Measurements from ENCODE around the gene RNPEPL1.
"Not testable (repeated sequence)": the region's sequence is repeated elsewhere in the genome, so short reads cannot be mapped to it uniquely, and the experiment has no call there.

RNPEPL1 gene

DNA sequence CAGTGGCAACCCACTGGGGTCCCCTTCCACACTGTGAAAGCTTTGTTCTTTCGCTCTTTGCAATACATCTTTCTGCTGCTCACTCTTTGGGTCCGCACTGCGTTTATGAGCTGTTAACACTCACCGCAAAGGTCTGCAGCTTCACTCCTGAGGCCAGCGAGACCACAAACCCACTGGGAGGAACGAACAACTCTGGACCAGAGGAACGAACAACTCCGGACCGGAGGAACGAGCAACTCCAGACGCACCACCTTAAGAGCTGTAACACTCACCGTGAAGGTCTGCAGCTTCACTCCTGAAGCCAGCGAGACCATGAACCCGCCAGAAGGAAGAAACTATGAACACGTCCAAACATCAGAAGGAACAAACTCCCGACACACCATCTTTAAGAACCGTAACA lies 29.2 kb upstream of the RNPEPL1 start:
- not testable (repeated sequence) for DNase-seq (ENCODE audit: low read depth)

GRCh38 chr2:240539906-240540305 lies 28.4 kb upstream of the RNPEPL1 start:
- DNase-seq (ENCODE audit: low read depth) = no peak

GRCh38 chr2:240551288-240551687 lies 17.0 kb upstream of the RNPEPL1 start:
- no peak for DNase-seq (ENCODE audit: low read depth)

- no peak for DNase-seq (ENCODE audit: low read depth)
Observed at GRCh38 chr2:240551811-240552210, 16.5 kb upstream of the RNPEPL1 start.

DNA sequence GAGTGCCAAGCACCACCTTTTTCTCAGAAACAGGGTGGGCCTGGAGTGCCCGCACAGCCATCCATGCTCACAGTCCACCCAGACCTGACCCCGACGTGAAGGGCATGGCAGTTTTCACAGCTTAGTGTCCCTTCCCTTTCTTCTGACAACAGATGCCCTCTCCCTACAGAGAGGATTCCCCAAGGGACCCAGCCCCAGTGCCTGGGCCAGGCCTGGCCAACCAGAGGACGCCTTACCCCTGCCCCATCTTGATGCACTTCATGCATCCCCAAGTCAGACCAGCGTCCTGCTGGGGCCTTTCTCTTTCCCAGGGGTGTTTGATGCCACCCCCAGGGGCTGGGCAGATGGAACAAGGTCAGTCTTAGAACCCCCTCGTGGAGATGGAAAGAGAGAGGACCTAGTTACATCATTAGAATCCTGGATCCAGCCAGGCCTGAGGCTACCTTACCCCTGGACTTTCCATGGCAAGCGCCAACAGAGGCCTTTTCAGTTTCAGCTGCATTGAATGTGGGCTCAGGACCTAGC lies 14.3 kb upstream of the RNPEPL1 start:
- no peak for DNase-seq (ENCODE audit: low read depth)

GRCh38 chr2:240554767-240555493 lies 13.4 kb upstream of the RNPEPL1 start:
- DNase-seq (ENCODE audit: low read depth) = no peak

- no peak for DNase-seq (ENCODE audit: low read depth)
Observed at GRCh38 chr2:240555541-240556250, 12.6 kb upstream of the RNPEPL1 start.

DNA sequence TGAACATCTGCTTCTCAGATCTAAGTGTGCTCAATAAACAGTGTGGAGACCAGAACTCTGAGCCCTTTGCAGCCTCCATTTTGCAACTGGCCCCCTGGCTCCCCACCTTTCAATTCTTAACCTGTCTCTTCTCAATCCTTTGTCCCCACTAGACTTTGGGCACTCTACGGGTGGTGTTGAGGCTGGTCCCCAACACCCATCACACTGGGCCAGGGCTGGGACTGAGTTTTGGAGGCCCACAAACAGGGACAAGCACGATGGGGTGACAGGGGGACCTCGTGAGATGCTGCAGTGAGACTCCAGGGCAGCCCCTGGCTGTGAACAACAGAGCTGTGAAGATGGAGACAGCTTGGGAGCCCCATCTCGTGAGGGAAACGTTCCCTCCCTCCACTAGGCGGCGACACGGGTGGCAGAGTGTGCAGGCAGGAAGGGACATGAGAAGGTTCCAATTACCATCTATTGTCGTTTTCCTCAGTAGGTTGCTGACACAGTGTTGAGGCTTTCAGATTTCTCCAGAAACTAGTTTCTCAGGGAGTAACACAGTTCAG lies 11.7 kb upstream of the RNPEPL1 start:
- DNase-seq (ENCODE audit: low read depth) = peak; percentile 58

GRCh38 chr2:240557101-240557751 lies 11.1 kb upstream of the RNPEPL1 start:
- no peak for DNase-seq (ENCODE audit: low read depth)

- peak; percentile 56 for DNase-seq (ENCODE audit: low read depth)
Observed at GRCh38 chr2:240557808-240558207, 10.5 kb upstream of the RNPEPL1 start, which contains the start of gene ANKMY1. ANKMY1 (minus strand) TSS chr2:240557988; CDS start chr2:240557335, 653 bp downstream.

DNA sequence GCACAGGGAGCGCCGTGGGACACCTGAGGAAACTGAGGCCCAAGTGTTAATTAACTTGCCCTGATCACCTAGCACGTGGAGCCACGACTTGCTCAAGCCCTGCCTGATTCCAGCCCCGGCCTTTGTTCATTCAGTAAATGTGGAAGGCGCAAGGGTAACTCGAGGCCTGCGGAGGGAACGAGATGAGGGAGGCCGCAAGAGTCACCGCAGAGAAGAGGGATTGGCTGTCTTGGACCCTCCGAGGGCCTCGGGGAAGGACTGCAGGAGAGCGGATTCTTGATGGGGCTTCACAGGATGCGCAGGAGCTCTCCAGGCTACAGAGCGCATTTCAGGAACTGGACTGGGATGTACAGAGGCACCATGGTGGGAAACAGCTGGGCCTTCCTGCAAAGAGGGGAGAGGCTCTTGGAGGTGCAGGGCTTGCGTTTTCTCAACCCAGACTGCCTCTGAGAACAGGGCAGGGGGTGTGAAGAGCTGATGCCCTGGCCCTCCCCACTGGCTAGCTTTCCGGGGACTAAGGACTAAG lies 10.0 kb upstream of the RNPEPL1 start:
- no peak for DNase-seq (ENCODE audit: low read depth)

GRCh38 chr2:240559286-240559685 lies 9.0 kb upstream of the RNPEPL1 start:
- no peak for DNase-seq (ENCODE audit: low read depth)

DNA sequence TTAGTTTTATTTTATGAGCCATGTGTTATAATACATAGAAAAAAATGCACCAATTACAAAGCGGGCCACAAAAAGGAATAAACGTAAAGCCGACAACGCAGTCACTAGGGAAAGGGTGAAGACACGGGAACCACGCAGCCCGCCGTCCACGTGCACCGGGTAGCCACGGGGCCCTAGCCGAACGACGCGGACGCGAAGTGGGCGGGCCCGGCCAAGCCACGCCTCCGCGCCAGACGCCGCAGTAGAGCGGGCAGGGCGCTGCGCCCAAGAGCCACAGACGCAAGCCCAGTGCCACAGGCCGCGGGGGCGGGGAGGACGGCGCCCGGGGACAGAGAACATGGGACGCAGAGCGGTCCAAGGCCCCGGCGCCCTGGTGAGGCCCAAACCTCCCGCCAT lies 8.2 kb upstream of the RNPEPL1 start, which contains the start of gene DUSP28:
Gene DUSP28, plus strand, starts transcription at position 274 of the 396 bp plus-strand sequence. CDS start 328 bp downstream, outside the sequence.
- peak; percentile 87 for DNase-seq (ENCODE audit: low read depth)

DNA sequence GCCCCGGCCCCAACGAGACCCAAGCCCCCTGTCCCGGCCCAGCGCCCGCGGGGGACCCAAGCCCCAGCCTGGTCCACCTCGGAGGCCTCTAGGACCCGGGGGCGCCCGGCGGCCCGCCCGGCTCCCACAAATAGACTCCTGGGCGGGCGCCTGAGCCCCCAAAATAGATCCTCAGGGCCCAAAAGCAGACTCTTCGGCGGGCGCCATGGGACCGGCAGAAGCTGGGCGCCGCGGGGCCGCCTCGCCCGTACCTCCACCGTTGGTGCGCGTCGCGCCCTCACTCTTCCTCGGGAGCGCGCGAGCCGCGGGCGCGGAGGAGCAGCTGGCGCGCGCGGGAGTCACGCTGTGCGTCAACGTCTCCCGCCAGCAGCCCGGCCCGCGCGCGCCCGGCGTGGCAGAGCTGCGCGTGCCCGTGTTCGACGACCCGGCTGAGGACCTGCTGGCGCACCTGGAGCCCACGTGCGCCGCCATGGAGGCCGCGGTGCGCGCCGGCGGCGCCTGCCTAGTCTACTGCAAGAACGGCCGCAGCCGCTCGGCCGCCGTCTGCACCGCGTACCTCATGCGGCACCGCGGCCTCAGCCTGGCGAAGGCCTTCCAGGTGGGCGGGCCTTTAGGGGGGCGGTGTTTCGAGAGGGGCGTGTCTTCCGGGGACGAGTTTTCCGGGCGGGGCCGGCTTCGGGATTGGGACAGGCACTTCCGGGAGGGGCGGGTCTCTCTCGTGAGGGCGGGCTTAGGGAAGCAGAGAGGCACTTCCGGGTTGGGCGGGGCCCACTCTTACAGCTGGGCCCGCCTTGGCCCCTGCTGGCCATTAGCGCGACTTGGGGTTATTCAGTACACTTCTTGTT lies 7.6 kb upstream of the RNPEPL1 start:
- peak; percentile 99 for DNase-seq (ENCODE audit: low read depth)

DNA sequence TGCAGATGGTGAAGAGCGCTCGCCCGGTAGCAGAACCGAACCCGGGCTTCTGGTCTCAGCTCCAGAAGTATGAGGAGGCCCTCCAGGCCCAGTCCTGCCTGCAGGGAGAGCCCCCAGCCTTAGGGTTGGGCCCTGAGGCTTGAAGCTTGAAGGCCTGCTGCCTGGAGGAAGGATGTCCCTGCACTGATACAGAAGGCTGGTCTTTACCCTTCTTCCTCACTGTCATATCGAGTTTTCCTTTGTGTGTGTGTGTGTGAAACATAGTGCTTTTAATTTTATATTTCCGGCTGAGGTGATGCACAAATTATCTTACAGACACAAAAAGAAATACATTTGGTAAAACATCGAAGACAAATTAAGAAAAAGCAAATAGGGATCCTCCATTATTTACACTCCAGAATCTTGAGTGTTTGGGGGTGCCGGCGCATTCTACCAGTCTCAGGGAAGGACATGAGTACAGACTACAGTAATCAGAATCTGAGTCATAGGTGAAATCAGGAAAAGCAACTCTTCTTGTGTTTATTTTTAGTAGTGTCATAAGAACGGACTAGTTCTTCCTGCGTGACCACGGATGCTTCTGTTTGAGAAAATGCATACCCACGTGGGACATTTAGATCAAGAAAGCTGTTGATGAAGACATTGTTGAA lies 6.8 kb upstream of the RNPEPL1 start:
- DNase-seq (ENCODE audit: low read depth) = no peak

DNA sequence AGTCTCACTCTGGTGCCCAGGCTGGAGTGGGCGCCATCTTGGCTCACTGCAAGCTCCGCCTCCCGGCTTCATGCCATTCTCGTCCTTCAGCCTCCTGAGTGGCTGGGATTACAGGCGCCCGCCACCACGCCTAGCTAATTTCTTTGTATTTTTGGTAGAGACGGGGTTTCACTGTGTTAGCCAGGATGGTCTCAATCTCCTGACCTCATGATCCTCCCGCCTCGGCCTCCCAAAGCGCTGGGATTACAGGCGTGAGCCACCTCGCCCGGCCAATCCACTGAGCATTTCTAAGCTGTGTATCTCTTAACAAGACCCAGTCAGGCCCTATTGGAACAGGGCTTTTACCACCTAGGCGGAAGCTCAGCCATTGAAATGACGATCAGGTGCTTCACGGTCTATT lies 5.1 kb upstream of the RNPEPL1 start:
- DNase-seq (ENCODE audit: low read depth) = not testable (repeated sequence)

DNA sequence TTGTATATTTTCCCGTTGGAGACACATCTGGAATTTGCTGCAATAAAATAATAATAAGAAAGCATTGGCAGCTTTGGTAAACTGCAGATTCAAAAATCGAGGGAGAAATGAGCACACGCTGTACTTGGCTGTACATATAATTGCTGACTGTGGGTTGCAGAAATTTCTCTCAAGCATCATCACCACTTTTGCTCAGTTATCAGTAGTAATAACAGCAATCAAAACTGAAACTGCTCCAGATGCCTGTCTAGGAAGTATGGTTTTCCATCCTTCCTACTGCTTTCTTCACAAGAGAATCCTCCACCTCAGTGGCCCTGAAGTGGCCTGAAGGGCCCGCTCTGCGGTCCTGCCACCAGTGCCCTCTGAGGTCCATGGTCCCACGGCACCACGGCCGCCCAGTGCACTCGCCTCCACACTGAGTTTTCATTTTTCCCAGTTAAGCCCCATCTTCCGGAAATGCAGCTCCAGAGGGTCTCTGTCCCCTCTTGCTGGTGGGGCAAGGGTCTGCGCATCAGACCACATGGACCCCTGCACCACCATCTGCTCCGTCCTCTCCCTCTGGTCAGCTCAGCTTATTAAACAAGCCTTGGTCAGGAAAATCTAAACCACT lies 4.2 kb upstream of the RNPEPL1 start:
- no peak for DNase-seq (ENCODE audit: low read depth)

DNA sequence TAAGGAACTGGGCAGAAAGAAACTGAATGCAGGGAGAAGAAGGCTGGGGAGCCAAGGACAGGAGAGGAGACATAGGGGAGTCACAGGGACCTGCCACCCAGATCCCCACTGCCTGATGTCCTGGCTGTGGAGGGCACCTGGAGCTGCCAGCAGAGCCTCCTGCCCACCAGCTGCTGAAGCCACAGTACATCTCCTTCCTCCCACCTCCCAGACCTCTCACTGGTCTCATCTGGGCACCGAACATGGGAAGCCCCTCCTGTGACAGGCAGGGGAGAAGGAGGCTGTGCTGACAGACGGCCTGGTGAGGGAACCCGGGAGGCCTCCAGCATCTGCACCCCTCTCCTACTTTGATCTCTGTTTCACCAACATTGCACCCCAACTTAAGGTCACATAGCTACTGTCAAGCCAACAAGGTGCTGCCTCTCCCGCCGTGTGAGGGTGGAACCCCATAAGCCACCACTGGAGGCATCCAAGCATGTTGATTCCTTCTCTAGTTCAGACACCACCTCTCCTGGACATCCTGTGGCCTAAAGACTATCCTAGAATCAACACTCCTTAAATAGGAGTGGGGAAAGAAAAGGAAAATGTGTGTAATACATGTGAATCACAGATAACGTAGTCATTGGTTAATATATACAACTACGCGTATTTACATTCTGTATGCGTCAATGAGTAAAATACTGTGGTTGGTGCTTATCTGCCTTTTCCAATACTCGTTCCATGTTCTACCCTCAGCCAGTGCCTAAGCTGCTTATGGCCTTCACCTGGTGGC lies 3.5 kb upstream of the RNPEPL1 start:
- no peak for DNase-seq (ENCODE audit: low read depth)
